GM12878 (cell line): ENCODE data around the gene KIF2C. TPM values are rescaled to one million over a fixed set of nuclear protein-coding genes. Genes with fewer than 3 reads are reported as not detected.
A peak's percentile ranks its signal among the peaks of the same experiment; 100 is the strongest.

Experiments
- CTCF ChIP-seq, 3 experiments: IDR thresholded peaks in 2 of 3; conservative IDR thresholded peaks in 1 of 3; 2 replicates each; pipeline ENCODE4 v1.5.1; 2011; ENCODE audit warnings: low read depth in 3 of 3, low read length in 3 of 3, mild to moderate bottlenecking in 3 of 3, control low read depth in 2 of 3, moderate library complexity in 2 of 3, inconsistent platforms in 1 of 3, mixed read lengths in 1 of 3; ENCODE audit not compliant: control insufficient read depth in 2 of 3, insufficient read depth in 1 of 3; ENCODE audit errors: extremely low read depth in 1 of 3
- E2F8 ChIP-seq: fragments of 450-650 bp; IDR thresholded peaks from 2 replicates; pipeline ENCODE4 v1.6.1; 2018; ENCODE audit warnings: mild to moderate bottlenecking, low read depth, moderate library complexity; ENCODE audit not compliant: partially characterized antibody
- EZH2 ChIP-seq: IDR thresholded peaks from 2 replicates; pipeline ENCODE4 v1.6.1; 2012; ENCODE audit warnings: low read depth, mild to moderate bottlenecking, control low read depth, inconsistent platforms, low read length, borderline replicate concordance; ENCODE audit not compliant: control insufficient read depth
- IRF4 ChIP-seq: IDR thresholded peaks from 2 replicates; pipeline ENCODE4 v1.6.1; 2011; ENCODE audit warnings: low read depth, low read length
- SMAD5 ChIP-seq: IDR thresholded peaks from 2 replicates; pipeline ENCODE4 v1.6.1; 2016; ENCODE audit warnings: antibody characterized with exemption, low read depth
- polyA plus RNA-seq, 11 experiments: library from polyadenylated mRNA; depleted of rRNA in 4 of 11; unstranded in 6 of 11; stranded (reverse) in 5 of 11; fragments of >200 nt; fragmentation: Nextera tagmentation in 4 of 11; fragmentation: Illumina TruSeq in 1 of 11; extraction: Ambion mirVana in 4 of 11; extraction: Trizol in 1 of 11; gene quantifications; 1 replicate in 1 of 11; 2 replicates in 10 of 11; pipeline versions ENCODE4 v1.2.1 to v1.2.3, GENCODE V29; 2011 to 2016; ENCODE audit warnings: inconsistent platforms in 2 of 11, missing spikeins in 2 of 11, low read depth in 1 of 11
- total RNA-seq, 4 experiments: library from RNA; depleted of rRNA in 3 of 4; stranded (reverse); fragments of >200 nt in 3 of 4; fragmentation: Illumina TruSeq in 1 of 4; extraction: Trizol in 1 of 4; gene quantifications; 2 replicates each; pipeline versions ENCODE4 v1.2.1 to v1.2.3, GENCODE V29; 2013 to 2021

KIF2C gene
- total and polyA plus RNA-seq, 10 of the 15 experiments (the other 5 are each of a cell fraction or from before 2014, with no cell fraction given), result 42.3 to 104 (median 83.8) TPM

- TF ChIP-seq E2F8 (peak; percentile 28), IRF4 (peak; percentile 92), EZH2 (peak; percentile 30; the same call in 1 of the 2 replicates), SMAD5 (peak; percentile 100), CTCF (IDR thresholded peaks at IDR 0.05 in 2 of 3, conservative IDR thresholded peaks at IDR 0.05 in 1 of 3; ENCODE audit: control insufficient read depth in 2 of 3, extremely low read depth in 1 of 3, insufficient read depth in 1 of 3, low read depth in 3 of 3, low read length in 3 of 3) (peak in 1 of 3 experiments; percentile 16; a peak in 1 of 6 replicates)
- TF ChIP-seq, all 136 proteins: peak for 94
Observed at GRCh38 chr1:44721485-44722361, 17.9 kb upstream of the KIF2C start (continued).
